ENCODE data around the gene CDH20.

CDH20 gene

GRCh38 chr18:61581578-61582201 is 248.5 kb downstream of the CDH20 start:
- peak; percentile 48 to 52 for DNase-seq

DNA sequence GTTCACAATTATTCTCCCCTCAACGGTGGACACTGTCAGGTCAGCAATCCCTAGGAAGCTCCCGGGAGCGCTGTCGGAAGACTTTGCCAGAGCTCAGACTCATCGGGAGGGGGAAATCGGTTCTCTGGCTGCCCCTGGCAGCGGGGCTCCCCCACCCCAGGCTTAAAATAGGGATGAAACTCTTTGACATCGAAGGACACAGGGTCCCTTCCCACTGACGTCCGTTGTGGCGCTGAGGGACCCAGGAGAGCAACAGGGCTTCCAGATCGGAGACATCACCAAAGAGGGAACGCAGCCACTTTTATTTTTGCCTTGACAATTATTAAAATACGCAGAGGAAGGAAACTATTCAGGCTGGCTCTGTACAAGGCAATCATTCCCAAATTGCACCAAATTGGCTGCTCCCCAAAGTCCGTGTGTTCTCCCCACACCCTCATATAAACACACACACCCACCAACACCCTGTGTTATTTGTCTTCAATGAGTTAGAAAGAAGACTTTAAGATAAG is 249.0 kb downstream of the CDH20 start:
- no peak for DNase-seq

- no peak for DNase-seq
Measured at GRCh38 chr18:61583548-61583947, 250.3 kb downstream of the CDH20 start.

DNA sequence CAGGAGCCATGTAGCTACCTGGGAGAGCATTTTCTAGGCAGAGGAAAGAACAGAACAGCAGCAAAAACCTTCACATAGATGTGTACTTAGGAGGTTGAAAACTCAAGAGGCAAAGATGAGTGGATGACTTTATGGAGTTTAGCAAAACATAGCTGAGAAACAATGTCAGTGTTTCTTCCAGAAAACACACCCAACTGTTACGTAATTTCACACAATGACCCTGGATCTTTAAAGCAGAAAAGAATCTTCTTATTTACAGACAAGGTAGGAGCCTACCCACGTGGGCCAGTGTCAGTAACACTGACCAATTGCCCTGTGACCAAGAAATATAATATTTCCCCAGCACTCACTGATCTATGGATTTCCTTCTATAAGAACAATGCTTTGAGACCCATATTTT is 254.6 kb downstream of the CDH20 start:
- DNase-seq, result no peak

DNA sequence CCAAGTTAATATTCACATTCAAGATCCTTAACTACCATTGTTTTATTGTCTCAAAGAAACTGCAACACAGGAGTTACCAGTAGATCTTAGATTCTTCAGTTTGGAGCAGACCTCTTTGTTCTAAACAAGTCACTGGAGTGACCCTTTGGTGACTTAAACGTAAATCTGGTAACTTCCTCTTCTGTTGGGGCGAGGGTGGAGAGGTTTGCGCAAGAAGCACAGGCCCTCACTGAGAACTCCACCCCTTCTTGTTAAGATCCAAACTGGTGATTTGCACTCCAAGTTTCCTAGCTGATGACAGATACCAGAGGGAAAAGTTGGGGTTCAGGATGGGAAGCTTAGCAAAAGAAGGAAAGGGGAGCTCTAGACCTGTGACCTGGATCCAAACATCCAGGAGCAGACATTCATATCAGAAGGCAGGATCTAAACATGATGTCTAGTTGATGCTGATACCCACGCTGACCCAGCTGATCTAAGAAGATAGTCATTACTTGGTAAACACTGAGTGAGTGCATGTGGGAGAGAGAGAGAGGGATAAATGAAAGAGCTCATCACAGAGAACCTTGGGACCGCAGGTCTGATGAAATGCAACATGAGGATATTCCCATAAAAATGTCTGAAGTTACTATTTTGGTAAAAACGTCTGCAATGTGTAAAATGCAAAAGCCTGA is 256.0 kb downstream of the CDH20 start:
- no peak for DNase-seq

GRCh38 chr18:61589724-61590065 is 256.5 kb downstream of the CDH20 start:
- no peak for DNase-seq

- no peak for DNase-seq
Measured at GRCh38 chr18:61591253-61591652, 258.0 kb downstream of the CDH20 start.

- DNase-seq, result no peak
Measured at GRCh38 chr18:61595615-61596251, 262.5 kb downstream of the CDH20 start.

- no peak for DNase-seq
Measured at GRCh38 chr18:61596296-61596695, 263.1 kb downstream of the CDH20 start.

DNA sequence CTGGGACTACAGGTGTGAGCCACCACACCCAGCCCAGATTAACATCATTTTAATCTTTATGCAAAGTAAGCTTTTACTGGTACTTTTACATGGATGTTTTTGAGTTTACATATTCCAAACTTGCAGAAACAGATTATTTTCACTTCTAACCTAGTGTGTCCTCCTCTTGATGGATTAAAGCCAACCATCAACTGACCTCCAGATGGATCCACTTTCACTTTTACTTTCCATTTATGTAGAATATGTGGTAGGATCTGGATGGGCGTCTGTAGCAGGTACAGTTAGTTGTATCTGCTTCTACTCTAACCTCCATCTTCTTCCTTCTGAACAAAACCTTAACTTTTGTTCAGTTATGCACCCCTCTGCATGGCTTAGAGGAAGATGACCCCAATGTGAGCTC is 264.1 kb downstream of the CDH20 start:
- no peak for DNase-seq

DNA sequence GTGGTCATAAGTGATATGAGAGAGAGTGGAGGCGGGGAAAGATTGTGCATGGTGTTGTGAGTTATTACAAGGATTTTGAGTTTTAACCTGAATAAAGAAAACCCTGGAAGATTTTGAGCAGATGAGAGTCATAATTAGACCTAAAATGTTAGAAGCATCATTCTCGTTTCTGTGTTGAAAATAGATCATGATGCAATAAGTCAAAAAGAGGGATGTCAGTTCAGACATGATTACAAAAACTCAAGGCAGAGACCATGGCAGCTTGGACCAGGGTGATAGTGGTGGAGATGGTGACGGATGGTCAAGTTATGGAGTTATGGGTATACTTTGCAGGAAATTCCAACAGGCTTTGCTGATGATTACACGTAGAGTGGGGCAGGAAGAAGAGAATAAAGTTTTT is 267.2 kb downstream of the CDH20 start:
- no peak for DNase-seq

DNA sequence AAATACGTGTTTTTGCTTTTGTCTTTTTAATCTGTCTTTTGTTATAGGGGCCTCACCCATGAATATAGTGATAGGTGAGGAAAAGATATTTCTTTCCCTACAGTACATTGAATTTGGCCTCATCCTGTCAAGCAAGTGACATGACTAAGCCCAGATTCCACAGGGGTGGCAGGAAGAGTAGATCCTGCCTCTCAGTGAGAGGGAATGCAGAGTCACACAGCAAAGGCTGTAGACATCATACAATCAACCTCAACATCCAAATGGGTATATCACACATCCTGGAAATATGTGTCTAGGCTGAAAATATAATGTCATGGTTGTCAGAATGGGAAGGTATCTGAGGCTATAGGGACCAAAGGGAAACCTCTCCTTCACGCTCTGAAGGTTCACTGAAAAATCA is 269.6 kb downstream of the CDH20 start:
- DNase-seq, result no peak
